NCI-H226 (cell line): Measurements from ENCODE around the gene RNF212B.
"Not testable (repeated sequence)": the region's sequence is repeated elsewhere in the genome, so short reads cannot be mapped to it uniquely, and the experiment has no call there.

Source experiments
- DNase-seq: peaks from one replicate; pipeline ENCODE4 v3.0.0-alpha.2; 2015

The RNF212B gene

GRCh38 chr14:23237772-23238594, at the start of gene RNF212B:
RNF212B (plus strand) TSS chr14:23237936; CDS start chr14:23240346, 2,410 bp downstream.
- peak; percentile 81 for DNase-seq

GRCh38 chr14:23193432-23193831, 44.3 kb upstream of the RNF212B start:
- no peak for DNase-seq

GRCh38 chr14:23195552-23196101, 42.1 kb upstream of the RNF212B start:
- DNase-seq: no peak

DNA sequence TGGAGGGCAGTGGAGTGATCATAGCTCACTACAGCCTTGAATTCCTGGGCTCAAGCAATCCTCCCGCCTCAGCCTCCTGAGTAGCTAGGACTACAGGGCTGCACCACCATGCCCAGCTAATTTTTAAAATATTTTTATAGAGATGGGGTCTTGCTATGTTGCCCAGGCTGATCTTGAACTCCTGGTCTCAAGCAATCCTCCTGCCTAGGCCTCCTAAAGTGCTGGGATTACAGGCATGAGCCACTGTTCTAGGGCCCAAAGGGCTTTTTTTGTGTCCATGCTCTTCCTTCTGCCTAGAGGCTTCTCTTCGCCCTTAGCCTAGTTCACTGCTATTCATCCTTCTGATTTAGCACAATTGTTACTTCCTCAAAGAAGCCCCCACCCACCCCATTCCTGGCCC, 41.2 kb upstream of the RNF212B start:
- not testable (repeated sequence) for DNase-seq

DNA sequence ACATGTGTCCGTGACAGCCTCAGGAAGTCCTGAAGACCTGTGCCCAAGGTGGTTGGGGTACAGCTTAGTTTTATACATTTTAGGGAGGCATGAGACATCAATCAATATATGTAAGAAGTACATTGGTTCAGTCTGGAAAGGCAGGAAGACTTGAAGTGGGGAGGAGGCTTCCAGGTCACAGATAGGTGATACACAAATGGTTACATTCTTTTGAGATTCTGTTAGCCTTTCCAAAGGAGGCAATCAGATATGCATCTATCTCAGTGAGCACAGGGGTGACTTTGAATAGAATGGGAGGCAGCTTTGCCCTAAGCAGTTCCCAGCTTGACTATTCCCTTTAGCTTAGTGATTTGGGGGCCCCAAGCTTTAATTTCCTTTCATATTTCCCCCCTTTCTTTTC, 38.6 kb upstream of the RNF212B start:
- DNase-seq: not testable (repeated sequence)

GRCh38 chr14:23202001-23202400, 35.7 kb upstream of the RNF212B start:
- DNase-seq: no peak

GRCh38 chr14:23206422-23207145, 31.2 kb upstream of the RNF212B start:
- no peak for DNase-seq

- DNase-seq: no peak
These were observed 30.6 kb upstream of the RNF212B start for GRCh38 chr14:23207146-23207540.

GRCh38 chr14:23208324-23208723, 29.4 kb upstream of the RNF212B start:
- no peak for DNase-seq

- no peak for DNase-seq
These were observed 27.9 kb upstream of the RNF212B start for GRCh38 chr14:23209651-23210423.

- no peak for DNase-seq
These were observed 22.3 kb upstream of the RNF212B start for GRCh38 chr14:23215421-23215820.

GRCh38 chr14:23217032-23218020, 20.4 kb upstream of the RNF212B start:
- no peak for DNase-seq

- DNase-seq: no peak
These were observed 18.7 kb upstream of the RNF212B start for GRCh38 chr14:23219075-23219474.

DNA sequence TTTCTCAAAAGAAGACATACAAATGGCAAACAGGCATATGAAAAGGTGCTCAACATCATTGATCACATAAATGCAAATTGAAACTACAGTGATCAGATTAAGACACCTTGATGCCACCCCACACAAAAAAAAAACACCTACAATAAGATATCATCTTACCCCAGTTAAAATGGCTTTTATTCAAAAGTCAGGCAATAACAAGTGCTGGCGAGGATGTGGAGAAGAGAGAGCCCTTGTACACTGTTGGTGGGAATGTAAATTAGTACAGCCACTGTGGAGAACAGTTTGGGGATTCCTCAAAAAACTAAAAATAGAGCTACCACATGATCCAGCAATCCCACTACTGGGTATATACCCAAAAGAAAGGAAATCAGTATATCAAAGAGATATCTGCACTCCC, 12.8 kb upstream of the RNF212B start:
- DNase-seq: not testable (repeated sequence)

GRCh38 chr14:23227566-23227965, 10.2 kb upstream of the RNF212B start:
- no peak for DNase-seq

GRCh38 chr14:23228812-23229211, 8.9 kb upstream of the RNF212B start:
- DNase-seq: no peak

- not testable (repeated sequence) for DNase-seq
These were observed 5.4 kb upstream of the RNF212B start for GRCh38 chr14:23232241-23232808.

DNA sequence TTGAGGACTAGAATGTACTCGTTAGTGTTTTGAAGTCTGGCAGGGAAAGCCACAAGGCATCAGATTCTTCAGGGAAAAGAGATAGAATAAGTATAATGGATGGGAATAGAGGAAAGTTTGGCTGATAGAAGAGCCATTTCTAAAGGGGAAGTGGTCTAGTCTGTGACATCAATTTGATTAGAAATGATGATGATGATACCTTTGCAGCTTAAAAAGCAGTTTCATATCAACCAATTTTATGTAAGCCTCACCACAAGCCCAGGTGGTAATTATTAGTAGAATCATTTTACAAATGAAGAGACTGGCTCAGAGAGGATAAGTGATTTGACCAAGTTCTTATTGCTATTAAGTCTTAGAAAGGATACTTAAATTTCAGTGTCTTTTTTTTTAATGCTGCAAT, 2.9 kb downstream of the RNF212B start:
- DNase-seq: no peak

- not testable (repeated sequence) for DNase-seq
These were observed 3.5 kb downstream of the RNF212B start for GRCh38 chr14:23241061-23241715.

GRCh38 chr14:23242076-23242475, 4.3 kb downstream of the RNF212B start:
- no peak for DNase-seq

GRCh38 chr14:23243066-23243465, 5.3 kb downstream of the RNF212B start:
- DNase-seq: no peak
